Neural crest cell (in vitro differentiated cells): ENCODE measurements around the gene PER2. TPM values are rescaled to one million over a fixed set of nuclear protein-coding genes. Genes with fewer than 3 reads are reported as not detected.
A peak's percentile ranks its signal among the peaks of the same experiment; 100 is the strongest.

Experiments
- DNase-seq: peaks from one replicate; pipeline ENCODE4 v3.0.0; 2021; ENCODE audit warnings: low read depth, mixed read lengths, low spot score
- H3K27ac Mint-ChIP-seq: one replicate; pipeline ENCODE4 v1.8.0; 2021; ENCODE audit warnings: mild to moderate bottlenecking, mixed read lengths; ENCODE audit not compliant: unreplicated experiment
- H3K27me3 Mint-ChIP-seq: 2 replicates; pipeline ENCODE4 v1.8.0; 2021; ENCODE audit warnings: low read depth, mild to moderate bottlenecking, mixed read lengths
- H3K36me3 Mint-ChIP-seq: 2 replicates; pipeline ENCODE4 v1.8.0; 2021; ENCODE audit warnings: low read depth, mild to moderate bottlenecking, mixed read lengths
- H3K4me1 Mint-ChIP-seq: 2 replicates; pipeline ENCODE4 v1.8.0; 2021; ENCODE audit warnings: mixed read lengths
- H3K4me3 Mint-ChIP-seq: one replicate; pipeline ENCODE4 v1.8.0; 2021; ENCODE audit warnings: mild to moderate bottlenecking, mixed read lengths
- H3K9me3 Mint-ChIP-seq: 2 replicates; pipeline ENCODE4 v1.8.0; 2021; ENCODE audit warnings: mixed read lengths
- CTCF ChIP-seq: fragments of 200-600 bp; sonication (generic); conservative IDR thresholded peaks from 2 replicates; pipeline ENCODE4 v1.5.0; 2021; ENCODE audit warnings: antibody characterized with exemption, mild to moderate bottlenecking
- total RNA-seq: library from RNA; stranded (reverse); gene quantifications from 2 replicates; pipeline ENCODE4 v1.2.1, GENCODE V29; 2021

The PER2 gene
- total RNA-seq, 1 donor from 2014 or later: 8.6 TPM

- Mint-ChIP-seq H3K27me3 (no peaks in the 10 kb centered on the region), H3K4me3 (no peak overlapping the region), H3K9me3 (no peaks in the 10 kb centered on the region), H3K36me3 (no peaks in the 10 kb centered on the region), H3K4me1 (peaks cover 20% of the 10 kb centered on the region), H3K27ac (peak overlapping the region; percentile 62)
- peak; percentile 19 for TF ChIP-seq CTCF
- DNase-seq: no peak
Observed at GRCh38 chr2:238259061-238260020, 29.1 kb downstream of the PER2 start.

GRCh38 chr2:238257786-238258700 lies 30.4 kb downstream of the PER2 start:
- no peak for TF ChIP-seq CTCF
- Mint-ChIP-seq H3K4me1 (peaks cover 13% of the 10 kb centered on the region), H3K36me3 (no peaks in the 10 kb centered on the region), H3K27me3 (no peaks in the 10 kb centered on the region), H3K4me3 (no peak overlapping the region), H3K9me3 (no peaks in the 10 kb centered on the region), H3K27ac (no peak overlapping the region)
- DNase-seq: no peak

- Mint-ChIP-seq H3K36me3 (no peaks in the 10 kb centered on the region), H3K27me3 (no peaks in the 10 kb centered on the region), H3K27ac (no peak overlapping the region), H3K4me3 (no peak overlapping the region), H3K4me1 (peaks cover 10% of the 10 kb centered on the region), H3K9me3 (no peaks in the 10 kb centered on the region)
- DNase-seq: peak; percentile 83
- peak; percentile 98 for TF ChIP-seq CTCF
Observed at GRCh38 chr2:238256594-238257104, 31.8 kb downstream of the PER2 start.

GRCh38 chr2:238256111-238256510 lies 32.3 kb downstream of the PER2 start:
- H3K4me1 Mint-ChIP-seq: peaks cover 6% of the 10 kb centered on the region
- TF ChIP-seq CTCF: no peak
- H3K9me3 Mint-ChIP-seq: no peaks in the 10 kb centered on the region
- no peaks in the 10 kb centered on the region for H3K27me3 Mint-ChIP-seq
- H3K36me3 Mint-ChIP-seq: no peaks in the 10 kb centered on the region
- H3K27ac Mint-ChIP-seq: no peak overlapping the region
- no peak for DNase-seq
- no peak overlapping the region for H3K4me3 Mint-ChIP-seq

GRCh38 chr2:238255636-238256035 lies 32.8 kb downstream of the PER2 start:
- Mint-ChIP-seq H3K27me3 (no peaks in the 10 kb centered on the region), H3K36me3 (no peaks in the 10 kb centered on the region), H3K4me1 (peaks cover 4% of the 10 kb centered on the region), H3K4me3 (no peak overlapping the region), H3K27ac (no peak overlapping the region), H3K9me3 (no peaks in the 10 kb centered on the region)
- no peak for TF ChIP-seq CTCF
- DNase-seq: no peak
